Measurements from ENCODE around the gene TRIM25.

TRIM25 gene

GRCh38 chr17:56926704-56927103 is 12.9 kb upstream of the TRIM25 start:
- no peak for TF ChIP-seq CTCF (IDR thresholded peaks at IDR 0.05; ENCODE audit: low read depth, low read length, missing control alignments)
- no peak overlapping the region for H3K4me3 ChIP-seq (replicated peaks; ENCODE audit: low read depth, low read length)
- DNase-seq (ENCODE audit: extremely low read depth, low read depth): no peak

- no peak for TF ChIP-seq CTCF (IDR thresholded peaks at IDR 0.05; ENCODE audit: low read depth, low read length, missing control alignments)
- DNase-seq (ENCODE audit: extremely low read depth, low read depth): no peak
- H3K4me3 ChIP-seq (replicated peaks; ENCODE audit: low read depth, low read length): no peak overlapping the region
Measured at GRCh38 chr17:56926270-56926669, 12.4 kb upstream of the TRIM25 start.

- DNase-seq (ENCODE audit: extremely low read depth, low read depth): no peak
- no peak for TF ChIP-seq CTCF (IDR thresholded peaks at IDR 0.05; ENCODE audit: low read depth, low read length, missing control alignments)
Measured at GRCh38 chr17:56925088-56925487, 11.2 kb upstream of the TRIM25 start.

GRCh38 chr17:56919717-56920116 is 5.9 kb upstream of the TRIM25 start:
- no peak for TF ChIP-seq CTCF (IDR thresholded peaks at IDR 0.05; ENCODE audit: low read depth, low read length, missing control alignments)
- no peak overlapping the region for H3K4me3 ChIP-seq (replicated peaks; ENCODE audit: low read depth, low read length)
- DNase-seq (ENCODE audit: extremely low read depth, low read depth): no peak

More at GRCh38 chr17:56925088-56925487, 11.2 kb upstream of the TRIM25 start:
- H3K4me3 ChIP-seq (replicated peaks; ENCODE audit: low read depth, low read length): no peak overlapping the region

- TF ChIP-seq CTCF (IDR thresholded peaks at IDR 0.05; ENCODE audit: low read depth, low read length, missing control alignments): no peak
- no peak overlapping the region for H3K4me3 ChIP-seq (replicated peaks; ENCODE audit: low read depth, low read length)
- no peak for DNase-seq (ENCODE audit: extremely low read depth, low read depth)
Measured at GRCh38 chr17:56918916-56919315, 5.1 kb upstream of the TRIM25 start.

GRCh38 chr17:56917559-56918296 is 3.9 kb upstream of the TRIM25 start:
- TF ChIP-seq CTCF (IDR thresholded peaks at IDR 0.05; ENCODE audit: low read depth, low read length, missing control alignments): no peak
- DNase-seq (ENCODE audit: extremely low read depth, low read depth): no peak

More at GRCh38 chr17:56917559-56918296, 3.9 kb upstream of the TRIM25 start:
- no peak overlapping the region for H3K4me3 ChIP-seq (replicated peaks; ENCODE audit: low read depth, low read length)

All from HFF-Myc (cell line).